ENCODE measurements around the gene ADGRG4. TPM values are rescaled to one million over a fixed set of nuclear protein-coding genes. Genes with fewer than 3 reads are reported as not detected.
"Not testable (repeated sequence)": the region's sequence is repeated elsewhere in the genome, so short reads cannot be mapped to it uniquely, and the experiment has no call there.

Gene ADGRG4
- total RNA-seq, 2 experiments from 2014 or later, result not detected

- peaks cover 1% of the 10 kb centered on the region for H3K4me1 Mint-ChIP-seq (ENCODE audit: low read depth)
- CTCF ChIA-PET, result interaction anchor here (0.6 to 1.0 kb wide), 3 partner anchors 92 to 526 kb away, joined by 3 read pairs; no protein-coding TSS in a partner anchor
- H3K27me3 Mint-ChIP-seq (ENCODE audit: low read depth), result no peaks in the 10 kb centered on the region
- no peak overlapping the region for H3K27ac Mint-ChIP-seq
- H3K36me3 Mint-ChIP-seq (ENCODE audit: low read depth), result no peaks in the 10 kb centered on the region
- H3K4me3 Mint-ChIP-seq, result no peak overlapping the region
- intact Hi-C loops (cut with micrococcal nuclease), result loop anchor here (5.0 kb wide), 1 partner anchor 65 kb away; no protein-coding TSS in a partner anchor
- H3K9me3 Mint-ChIP-seq, result no peaks in the 10 kb centered on the region
- no peak for DNase-seq
These were observed 33.9 kb upstream of the ADGRG4 start for GRCh38 chrX:136266828-136267227.

- Mint-ChIP-seq H3K36me3 (ENCODE audit: low read depth) (no peaks in the 10 kb centered on the region), H3K4me3 (no peak overlapping the region), H3K27ac (no peak overlapping the region), H3K27me3 (ENCODE audit: low read depth) (no peaks in the 10 kb centered on the region), H3K9me3 (no peaks in the 10 kb centered on the region), H3K4me1 (ENCODE audit: low read depth) (peaks cover 1% of the 10 kb centered on the region)
- CTCF ChIA-PET, result interaction anchor here (0.7 to 3.1 kb wide), 10 partner anchors 8 to 243 kb away, joined by 3 to 32 read pairs (median 4); no protein-coding TSS in a partner anchor
- peak; percentile 70 for DNase-seq
- intact Hi-C loops (cut with micrococcal nuclease), result loop anchor here (1.0 to 5.0 kb wide), 4 partner anchors 40 to 240 kb away; no protein-coding TSS in a partner anchor
These were observed 32.4 kb upstream of the ADGRG4 start for GRCh38 chrX:136268051-136269048.

DNA sequence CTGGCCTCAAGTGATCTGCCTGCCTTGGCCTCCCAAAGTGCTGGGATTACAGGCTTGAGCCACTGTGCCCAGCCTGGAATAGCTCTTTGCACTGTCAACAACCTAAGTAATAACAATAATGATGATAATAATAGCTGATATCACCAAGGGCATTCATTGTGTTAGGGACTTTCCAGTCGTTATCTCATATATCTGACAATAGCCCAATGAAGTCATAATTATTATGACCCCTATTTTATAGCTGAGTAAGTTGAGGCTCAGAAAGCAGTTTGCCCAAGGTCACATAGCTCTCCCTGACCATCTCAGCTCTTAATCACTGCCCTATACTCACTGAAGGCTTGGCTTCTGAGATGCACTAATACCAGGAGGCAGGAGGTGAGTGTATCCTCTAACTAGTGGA is 30.8 kb upstream of the ADGRG4 start:
- intact Hi-C loops (cut with micrococcal nuclease), result loop anchor here (2.0 to 5.0 kb wide), 2 partner anchors 41 to 68 kb away; no protein-coding TSS in a partner anchor
- Mint-ChIP-seq H3K4me1 (ENCODE audit: low read depth) (peaks cover 1% of the 10 kb centered on the region), H3K4me3 (no peak overlapping the region), H3K27ac (no peak overlapping the region), H3K27me3 (ENCODE audit: low read depth) (no peaks in the 10 kb centered on the region), H3K9me3 (no peaks in the 10 kb centered on the region), H3K36me3 (ENCODE audit: low read depth) (no peaks in the 10 kb centered on the region)
- DNase-seq, result no peak
- CTCF ChIA-PET, result interaction anchor here (0.9 to 3.1 kb wide), 2 partner anchors 35 to 241 kb away, joined by 3 to 32 read pairs; no protein-coding TSS in a partner anchor

GRCh38 chrX:136271300-136271699 is 29.5 kb upstream of the ADGRG4 start:
- no peak for DNase-seq
- H3K27me3 Mint-ChIP-seq (ENCODE audit: low read depth), result no peaks in the 10 kb centered on the region
- no peaks in the 10 kb centered on the region for H3K36me3 Mint-ChIP-seq (ENCODE audit: low read depth)
- peaks cover 1% of the 10 kb centered on the region for H3K4me1 Mint-ChIP-seq (ENCODE audit: low read depth)
- no peak overlapping the region for H3K4me3 Mint-ChIP-seq
- CTCF ChIA-PET, result interaction anchor here (0.8 to 1.8 kb wide), 2 partner anchors 109 to 243 kb away, joined by 4 to 7 read pairs; no protein-coding TSS in a partner anchor
- H3K27ac Mint-ChIP-seq, result no peak overlapping the region
- intact Hi-C loops (cut with micrococcal nuclease), result no loop called here
- H3K9me3 Mint-ChIP-seq, result no peaks in the 10 kb centered on the region

DNA sequence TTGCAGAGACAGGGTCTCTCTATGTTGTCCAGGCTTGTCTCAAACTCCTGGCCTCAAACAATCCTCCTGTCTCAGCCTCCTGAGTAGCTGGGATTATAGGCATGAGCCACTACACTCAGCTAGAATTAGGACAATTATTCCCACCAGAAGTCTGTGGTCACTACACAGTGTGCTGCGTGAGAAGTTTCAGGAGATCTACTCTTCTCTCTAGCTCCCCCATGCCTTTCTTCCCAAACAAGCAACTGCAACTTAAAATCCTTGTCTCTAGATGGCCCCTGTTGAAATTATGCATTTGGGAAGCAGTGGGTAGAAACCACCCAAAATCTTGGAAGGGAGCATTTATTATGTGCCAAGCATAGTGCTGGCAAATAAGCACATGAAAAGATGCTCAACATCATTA is 28.4 kb upstream of the ADGRG4 start:
- H3K9me3 Mint-ChIP-seq, result no peaks in the 10 kb centered on the region
- peaks cover 1% of the 10 kb centered on the region for H3K4me1 Mint-ChIP-seq (ENCODE audit: low read depth)
- DNase-seq, result no peak
- no peaks in the 10 kb centered on the region for H3K36me3 Mint-ChIP-seq (ENCODE audit: low read depth)
- H3K27me3 Mint-ChIP-seq (ENCODE audit: low read depth), result no peaks in the 10 kb centered on the region
- no peak overlapping the region for H3K4me3 Mint-ChIP-seq
- no peak overlapping the region for H3K27ac Mint-ChIP-seq
- CTCF ChIA-PET, result interaction anchor here (1.8 kb wide), 1 partner anchor 244 kb away, joined by 7 read pairs; no protein-coding TSS in a partner anchor
- intact Hi-C loops (cut with micrococcal nuclease), result loop anchor here (2.0 kb wide), 1 partner anchor 340 kb away; no protein-coding TSS in a partner anchor

DNA sequence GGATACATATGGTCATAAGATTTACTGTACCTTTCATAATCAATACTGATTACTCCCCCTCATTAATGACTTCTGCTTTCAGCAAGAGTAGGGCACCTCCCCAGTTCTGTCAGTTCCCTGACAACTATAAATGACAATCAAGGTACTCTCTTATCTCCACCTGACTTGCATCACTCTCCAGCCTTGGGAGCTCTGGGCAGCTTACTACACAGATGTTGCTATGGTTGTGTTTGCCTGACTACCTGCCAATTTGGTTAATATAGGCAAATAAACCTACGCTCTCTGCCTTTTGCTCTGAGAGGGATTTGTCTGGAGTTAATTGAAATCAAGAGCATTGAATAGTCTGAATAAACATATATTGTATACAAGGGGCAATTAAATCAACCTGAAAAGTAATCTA is 26.8 kb upstream of the ADGRG4 start:
- Mint-ChIP-seq H3K36me3 (ENCODE audit: low read depth) (no peaks in the 10 kb centered on the region), H3K4me1 (ENCODE audit: low read depth) (no peaks in the 10 kb centered on the region), H3K27me3 (ENCODE audit: low read depth) (no peaks in the 10 kb centered on the region), H3K4me3 (no peak overlapping the region), H3K9me3 (no peaks in the 10 kb centered on the region), H3K27ac (no peak overlapping the region)
- intact Hi-C loops (cut with micrococcal nuclease), result loop anchor here (2.0 kb wide), 1 partner anchor 341 kb away; no protein-coding TSS in a partner anchor
- no peak for DNase-seq
- CTCF ChIA-PET, result no interaction called here

GRCh38 chrX:136275553-136275952 is 25.2 kb upstream of the ADGRG4 start:
- Mint-ChIP-seq H3K36me3 (ENCODE audit: low read depth) (no peaks in the 10 kb centered on the region), H3K4me1 (ENCODE audit: low read depth) (no peaks in the 10 kb centered on the region), H3K9me3 (no peaks in the 10 kb centered on the region), H3K27ac (no peak overlapping the region), H3K4me3 (no peak overlapping the region), H3K27me3 (ENCODE audit: low read depth) (no peaks in the 10 kb centered on the region)
- intact Hi-C loops (cut with micrococcal nuclease), result no loop called here
- DNase-seq, result no peak
- CTCF ChIA-PET, result no interaction called here

DNA sequence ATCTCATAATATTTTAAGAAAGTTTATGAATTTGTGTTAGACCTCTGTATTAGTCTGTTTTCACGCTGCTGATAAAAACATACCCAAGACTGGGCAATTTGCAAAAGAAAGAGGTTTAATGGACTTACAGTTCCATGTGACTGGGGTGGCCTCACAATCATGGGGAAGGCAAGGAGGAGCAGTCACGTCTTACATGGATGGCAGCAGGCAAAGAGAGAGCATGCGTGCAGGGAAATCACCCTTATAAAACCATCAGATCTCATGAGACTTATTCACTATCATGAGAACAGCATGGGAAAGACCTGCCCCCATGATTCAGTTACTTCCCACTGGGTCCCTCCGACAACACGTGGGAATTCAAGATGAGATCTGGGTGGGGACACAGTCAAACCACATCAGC is 14.4 kb upstream of the ADGRG4 start:
- H3K36me3 Mint-ChIP-seq (ENCODE audit: low read depth); H3K27me3 Mint-ChIP-seq (ENCODE audit: low read depth); H3K4me1 Mint-ChIP-seq (ENCODE audit: low read depth); H3K27ac Mint-ChIP-seq; H3K4me3 Mint-ChIP-seq; DNase-seq; CTCF ChIA-PET; H3K9me3 Mint-ChIP-seq; intact Hi-C loops (cut with micrococcal nuclease): not testable (repeated sequence)

- H3K27me3 Mint-ChIP-seq (ENCODE audit: low read depth), result no peaks in the 10 kb centered on the region
- intact Hi-C loops (cut with micrococcal nuclease), result no loop called here
- H3K4me3 Mint-ChIP-seq, result no peak overlapping the region
- no peaks in the 10 kb centered on the region for H3K4me1 Mint-ChIP-seq (ENCODE audit: low read depth)
- no peak for DNase-seq
- CTCF ChIA-PET, result interaction anchor here (0.7 kb wide), 1 partner anchor 196 kb away, joined by 7 read pairs; no protein-coding TSS in a partner anchor
- no peak overlapping the region for H3K27ac Mint-ChIP-seq
- H3K36me3 Mint-ChIP-seq (ENCODE audit: low read depth), result no peaks in the 10 kb centered on the region
- H3K9me3 Mint-ChIP-seq, result no peaks in the 10 kb centered on the region
These were observed 8.9 kb upstream of the ADGRG4 start for GRCh38 chrX:136291824-136292223.

DNA sequence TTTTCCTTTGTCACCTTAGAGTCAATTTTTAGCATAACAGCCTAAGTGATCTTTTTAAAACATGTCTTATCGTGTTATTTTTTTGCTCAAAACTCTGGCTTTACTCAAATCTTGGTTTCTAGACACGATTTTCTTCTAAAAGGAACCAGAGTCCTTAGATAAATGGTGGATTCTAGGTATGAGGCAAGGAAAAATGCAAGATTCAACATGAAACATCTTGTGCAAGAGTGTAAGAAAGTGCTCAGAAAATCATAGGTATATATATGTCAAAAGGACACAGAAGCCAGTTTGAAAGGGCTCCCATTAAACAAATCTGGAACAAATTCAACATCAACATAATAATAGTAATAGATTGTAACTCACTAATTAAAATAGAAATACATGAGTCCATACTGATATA is 8.1 kb upstream of the ADGRG4 start:
- no peak overlapping the region for H3K4me3 Mint-ChIP-seq

GRCh38 chrX:136295380-136295779 is 5.4 kb upstream of the ADGRG4 start:
- H3K4me1 Mint-ChIP-seq (ENCODE audit: low read depth), result no peaks in the 10 kb centered on the region
- intact Hi-C loops (cut with micrococcal nuclease), result no loop called here
- no peak overlapping the region for H3K4me3 Mint-ChIP-seq
- H3K27me3 Mint-ChIP-seq (ENCODE audit: low read depth), result no peaks in the 10 kb centered on the region
- DNase-seq, result no peak
- H3K27ac Mint-ChIP-seq, result no peak overlapping the region
- no peaks in the 10 kb centered on the region for H3K36me3 Mint-ChIP-seq (ENCODE audit: low read depth)
- no peaks in the 10 kb centered on the region for H3K9me3 Mint-ChIP-seq
- CTCF ChIA-PET, result no interaction called here

More for the DNA sequence above, 8.1 kb upstream of the ADGRG4 start:
- no peaks in the 10 kb centered on the region for H3K27me3 Mint-ChIP-seq (ENCODE audit: low read depth)
- H3K9me3 Mint-ChIP-seq, result no peaks in the 10 kb centered on the region
- CTCF ChIA-PET, result interaction anchor here (0.7 kb wide), 1 partner anchor 197 kb away, joined by 7 read pairs; no protein-coding TSS in a partner anchor
- no peak overlapping the region for H3K27ac Mint-ChIP-seq
- H3K36me3 Mint-ChIP-seq (ENCODE audit: low read depth), result no peaks in the 10 kb centered on the region
- intact Hi-C loops (cut with micrococcal nuclease), result no loop called here
- no peak for DNase-seq
- no peaks in the 10 kb centered on the region for H3K4me1 Mint-ChIP-seq (ENCODE audit: low read depth)

DNA sequence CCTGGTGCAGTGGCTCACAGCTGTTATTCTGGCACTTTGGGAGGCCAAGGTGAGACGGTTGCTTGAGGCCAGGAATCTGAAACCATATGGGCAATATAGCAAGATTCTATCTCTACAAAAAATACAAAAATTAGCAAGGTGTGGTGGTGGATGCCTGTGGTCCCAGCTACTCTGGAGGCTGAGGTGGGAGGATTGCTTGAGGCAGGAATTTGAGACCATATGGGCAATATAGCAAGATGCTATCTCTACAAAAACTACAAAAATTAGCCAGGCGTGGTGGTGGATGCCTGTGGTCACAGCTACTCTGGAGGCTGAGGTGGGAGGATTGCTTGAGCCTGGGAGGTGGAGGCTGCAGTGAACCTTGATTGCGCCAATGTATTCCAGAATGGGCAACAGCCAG is 2.3 kb downstream of the ADGRG4 start:
- CTCF ChIA-PET, result no interaction called here
- H3K36me3 Mint-ChIP-seq (ENCODE audit: low read depth), result no peaks in the 10 kb centered on the region
- H3K4me3 Mint-ChIP-seq, result no peak overlapping the region
- intact Hi-C loops (cut with micrococcal nuclease), result no loop called here
- no peak overlapping the region for H3K27ac Mint-ChIP-seq
- H3K27me3 Mint-ChIP-seq (ENCODE audit: low read depth), result no peaks in the 10 kb centered on the region
- H3K9me3 Mint-ChIP-seq, result no peaks in the 10 kb centered on the region
- no peak for DNase-seq
- H3K4me1 Mint-ChIP-seq (ENCODE audit: low read depth), result no peaks in the 10 kb centered on the region

Data from activated naive CD4-positive, alpha-beta T cell treated with anti-CD3 and anti-CD28 coated beads for 36 hours (primary cell).